ENCODE measurements around the gene CLN3. TPM values are rescaled to one million over a fixed set of nuclear protein-coding genes. Genes with fewer than 3 reads are reported as not detected.
"Not testable (repeated sequence)": the region's sequence is repeated elsewhere in the genome, so short reads cannot be mapped to it uniquely, and the experiment has no call there.

The CLN3 gene
- total RNA-seq, 2 experiments from 2014 or later, result 42.9 to 45.4 TPM

GRCh38 chr16:28504707-28505404 lies 13.0 kb upstream of the CLN3 start:
- CTCF ChIA-PET, result interaction anchor here (1.8 kb wide), 1 partner anchor 178 kb away, joined by 3 read pairs; no protein-coding TSS in a partner anchor
- H3K4me1 Mint-ChIP-seq, result peaks cover 24% of the 10 kb centered on the region
- POLR2A ChIA-PET, result no interaction called here
- no peak for DNase-seq
- H3K27me3 Mint-ChIP-seq, result peaks cover 11% of the 10 kb centered on the region
- H3K9me3 Mint-ChIP-seq, result no peaks in the 10 kb centered on the region
- H3K4me3 Mint-ChIP-seq, result no peak overlapping the region
- H3K27ac Mint-ChIP-seq, result no peak overlapping the region
- H3K36me3 Mint-ChIP-seq (ENCODE audit: low read depth), result peaks cover 4% of the 10 kb centered on the region

GRCh38 chr16:28503470-28504259 lies 11.8 kb upstream of the CLN3 start:
- H3K27me3 Mint-ChIP-seq, result peaks cover 11% of the 10 kb centered on the region
- no peak overlapping the region for H3K27ac Mint-ChIP-seq
- ChIA-PET CTCF (interaction anchor here (1.7 kb wide), 1 partner anchor 10 kb away, joined by 4 read pairs; the partner anchor contains the start of gene APOBR), POLR2A (interaction anchor here (0.6 to 2.0 kb wide), 3 partner anchors 10 to 27 kb away, joined by 3 to 8 read pairs (median 7); partner anchors contain the start of genes APOBR and CLN3)
- H3K4me3 Mint-ChIP-seq, result no peak overlapping the region
- H3K9me3 Mint-ChIP-seq, result no peaks in the 10 kb centered on the region
- H3K4me1 Mint-ChIP-seq, result peaks cover 24% of the 10 kb centered on the region
- peaks cover 11% of the 10 kb centered on the region for H3K36me3 Mint-ChIP-seq (ENCODE audit: low read depth)
- no peak for DNase-seq

- H3K27me3 Mint-ChIP-seq, result peaks cover 11% of the 10 kb centered on the region
- H3K9me3 Mint-ChIP-seq, result no peaks in the 10 kb centered on the region
- DNase-seq, result no peak
- no peak overlapping the region for H3K4me3 Mint-ChIP-seq
- CTCF ChIA-PET, result interaction anchor here (1.7 kb wide), 1 partner anchor 8 kb away, joined by 4 read pairs; the partner anchor contains the start of gene APOBR
- peaks cover 17% of the 10 kb centered on the region for H3K36me3 Mint-ChIP-seq (ENCODE audit: low read depth)
- POLR2A ChIA-PET, result interaction anchor here (2.0 kb wide), 1 partner anchor 8 kb away, joined by 8 read pairs; the partner anchor contains the start of gene APOBR
- H3K27ac Mint-ChIP-seq, result no peak overlapping the region
- H3K4me1 Mint-ChIP-seq, result peaks cover 17% of the 10 kb centered on the region
These were observed 10.4 kb upstream of the CLN3 start for GRCh38 chr16:28502290-28502689.

GRCh38 chr16:28501258-28502232 lies 9.7 kb upstream of the CLN3 start:
- H3K4me3 Mint-ChIP-seq, result no peak overlapping the region
- ChIA-PET POLR2A (no interaction called here), CTCF (no interaction called here)
- H3K9me3 Mint-ChIP-seq, result no peaks in the 10 kb centered on the region
- H3K27ac Mint-ChIP-seq, result no peak overlapping the region
- H3K4me1 Mint-ChIP-seq, result peaks cover 20% of the 10 kb centered on the region
- peaks cover 24% of the 10 kb centered on the region for H3K36me3 Mint-ChIP-seq (ENCODE audit: low read depth)
- DNase-seq, result no peak
- peaks cover 8% of the 10 kb centered on the region for H3K27me3 Mint-ChIP-seq

- H3K9me3 Mint-ChIP-seq, DNase-seq, H3K27me3 Mint-ChIP-seq, POLR2A ChIA-PET, H3K4me3 Mint-ChIP-seq, CTCF ChIA-PET, H3K27ac Mint-ChIP-seq: not testable (repeated sequence)
- peaks cover 26% of the 10 kb centered on the region for H3K4me1 Mint-ChIP-seq
- H3K36me3 Mint-ChIP-seq (ENCODE audit: low read depth), result peaks cover 30% of the 10 kb centered on the region
These were observed 8.8 kb upstream of the CLN3 start for GRCh38 chr16:28500476-28501180.

GRCh38 chr16:28499854-28500253 lies 8.0 kb upstream of the CLN3 start:
- Mint-ChIP-seq H3K9me3 (no peaks in the 10 kb centered on the region), H3K36me3 (ENCODE audit: low read depth) (peaks cover 38% of the 10 kb centered on the region), H3K4me3 (no peak overlapping the region), H3K27me3 (no peaks in the 10 kb centered on the region), H3K27ac (no peak overlapping the region), H3K4me1 (peaks cover 34% of the 10 kb centered on the region)
- no peak for DNase-seq
- ChIA-PET POLR2A (interaction anchor here (1.3 kb wide), 1 partner anchor 21 kb away, joined by 3 read pairs; no protein-coding TSS in a partner anchor), CTCF (no interaction called here)

GRCh38 chr16:28498666-28499381 lies 7.0 kb upstream of the CLN3 start:
- Mint-ChIP-seq H3K4me3 (no peak overlapping the region), H3K27ac (no peak overlapping the region), H3K4me1 (peaks cover 44% of the 10 kb centered on the region), H3K9me3 (no peaks in the 10 kb centered on the region), H3K36me3 (ENCODE audit: low read depth) (peaks cover 41% of the 10 kb centered on the region), H3K27me3 (no peaks in the 10 kb centered on the region)
- ChIA-PET POLR2A (interaction anchor here (1.3 kb wide), 1 partner anchor 22 kb away, joined by 3 read pairs; no protein-coding TSS in a partner anchor), CTCF (no interaction called here)
- no peak for DNase-seq

- ChIA-PET POLR2A (no interaction called here), CTCF (no interaction called here)
- H3K27me3 Mint-ChIP-seq, result no peaks in the 10 kb centered on the region
- peaks cover 41% of the 10 kb centered on the region for H3K36me3 Mint-ChIP-seq (ENCODE audit: low read depth)
- no peaks in the 10 kb centered on the region for H3K9me3 Mint-ChIP-seq
- no peak for DNase-seq
- no peak overlapping the region for H3K4me3 Mint-ChIP-seq
- H3K27ac Mint-ChIP-seq, result no peak overlapping the region
- H3K4me1 Mint-ChIP-seq, result peaks cover 52% of the 10 kb centered on the region
These were observed 6.2 kb upstream of the CLN3 start for GRCh38 chr16:28497861-28498599.

- Mint-ChIP-seq H3K27ac (peak overlapping the region; percentile 34), H3K36me3 (ENCODE audit: low read depth) (peaks cover 41% of the 10 kb centered on the region), H3K4me1 (peaks cover 56% of the 10 kb centered on the region), H3K4me3 (no peak overlapping the region), H3K27me3 (no peaks in the 10 kb centered on the region), H3K9me3 (no peaks in the 10 kb centered on the region)
- ChIA-PET CTCF (no interaction called here), POLR2A (no interaction called here)
- no peak for DNase-seq
These were observed 5.5 kb upstream of the CLN3 start for GRCh38 chr16:28497386-28497785.

- Mint-ChIP-seq H3K4me3 (no peak overlapping the region), H3K27ac (peak overlapping the region; percentile 34), H3K4me1 (peaks cover 60% of the 10 kb centered on the region), H3K36me3 (ENCODE audit: low read depth) (peaks cover 43% of the 10 kb centered on the region), H3K9me3 (no peaks in the 10 kb centered on the region), H3K27me3 (no peaks in the 10 kb centered on the region)
- ChIA-PET CTCF (no interaction called here), POLR2A (no interaction called here)
- no peak for DNase-seq
These were observed 5.0 kb upstream of the CLN3 start for GRCh38 chr16:28496844-28497243.

All from activated CD4-positive, alpha-beta memory T cell treated with anti-CD3 and anti-CD28 coated beads, Interleukin-2, amount 10 ng/mL, durations not matched to agents 7 days and 5 days (primary cell).